HG02610 (cell line): ENCODE results near the gene ZNF653.

Experiments used
- ATAC-seq: cut with Tn5 transposase; IDR thresholded peaks from one replicate; pipeline ENCODE4 v1.9.1; 2021; ENCODE audit warnings: mild to moderate bottlenecking, moderate library complexity; ENCODE audit not compliant: unreplicated experiment

ZNF653 gene, protein sequence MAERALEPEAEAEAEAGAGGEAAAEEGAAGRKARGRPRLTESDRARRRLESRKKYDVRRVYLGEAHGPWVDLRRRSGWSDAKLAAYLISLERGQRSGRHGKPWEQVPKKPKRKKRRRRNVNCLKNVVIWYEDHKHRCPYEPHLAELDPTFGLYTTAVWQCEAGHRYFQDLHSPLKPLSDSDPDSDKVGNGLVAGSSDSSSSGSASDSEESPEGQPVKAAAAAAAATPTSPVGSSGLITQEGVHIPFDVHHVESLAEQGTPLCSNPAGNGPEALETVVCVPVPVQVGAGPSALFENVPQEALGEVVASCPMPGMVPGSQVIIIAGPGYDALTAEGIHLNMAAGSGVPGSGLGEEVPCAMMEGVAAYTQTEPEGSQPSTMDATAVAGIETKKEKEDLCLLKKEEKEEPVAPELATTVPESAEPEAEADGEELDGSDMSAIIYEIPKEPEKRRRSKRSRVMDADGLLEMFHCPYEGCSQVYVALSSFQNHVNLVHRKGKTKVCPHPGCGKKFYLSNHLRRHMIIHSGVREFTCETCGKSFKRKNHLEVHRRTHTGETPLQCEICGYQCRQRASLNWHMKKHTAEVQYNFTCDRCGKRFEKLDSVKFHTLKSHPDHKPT

GRCh38 chr19:11505504-11506100, at the start of gene ZNF653:
ZNF653 (minus strand) TSS chr19:11505839; CDS start chr19:11505786, 53 bp downstream.
- ATAC-seq: peak; percentile 50

GRCh38 chr19:11555246-11555645, 49.6 kb upstream of the ZNF653 start:
- ATAC-seq: no peak

DNA sequence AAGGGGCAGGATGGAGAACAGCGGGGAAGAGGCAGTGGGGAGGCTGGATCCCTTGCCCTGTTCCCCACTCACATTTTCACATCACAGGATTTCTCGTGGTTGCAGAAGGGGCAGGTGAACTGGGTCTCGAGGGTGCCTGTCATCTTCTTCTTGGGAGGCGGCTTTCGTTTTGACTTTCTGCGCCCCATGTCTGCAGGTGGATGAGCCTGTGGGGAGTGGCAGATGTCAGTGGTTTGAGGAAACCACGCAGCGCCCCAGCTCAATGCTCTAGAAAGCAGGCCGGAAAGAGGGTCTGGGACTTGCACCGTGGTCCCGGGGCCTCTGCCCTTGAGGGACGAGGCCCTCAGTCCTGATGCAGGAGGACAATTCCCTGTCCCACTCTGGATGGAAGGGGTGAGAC, 48.5 kb upstream of the ZNF653 start:
- no peak for ATAC-seq

- no peak for ATAC-seq
Measured at GRCh38 chr19:11552666-11553372, 47.2 kb upstream of the ZNF653 start.

DNA sequence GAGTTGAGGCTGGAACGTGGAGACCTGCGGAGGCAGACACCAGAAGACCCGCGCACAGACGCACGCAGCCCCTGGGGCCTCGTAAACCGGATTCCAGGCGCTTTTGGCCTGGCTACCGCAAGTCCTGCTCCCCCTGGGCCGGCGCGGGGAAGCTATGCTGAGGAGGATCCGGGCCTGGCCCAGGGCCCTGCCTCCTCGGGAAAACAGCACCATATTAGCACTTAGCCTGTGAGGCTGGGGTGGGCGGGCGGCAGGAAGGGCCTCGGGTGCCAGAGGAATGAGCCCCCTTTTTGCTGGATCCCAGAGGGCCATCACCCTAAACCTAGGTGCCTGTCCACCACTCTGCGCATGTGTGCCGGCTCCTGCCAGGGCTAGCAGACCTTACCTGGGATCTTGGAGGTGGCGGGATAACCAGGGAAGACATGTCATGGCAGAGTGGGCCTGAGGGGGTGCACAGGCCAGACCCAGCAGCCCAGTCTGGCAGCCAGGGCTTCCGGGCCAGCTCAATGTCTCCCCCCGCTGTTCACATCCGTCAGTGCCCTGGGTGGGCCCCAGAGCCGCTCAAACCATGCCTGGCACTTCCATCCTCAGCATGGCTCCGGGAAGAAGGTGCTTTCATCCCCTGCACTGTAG, 46.1 kb upstream of the ZNF653 start:
- no peak for ATAC-seq

GRCh38 chr19:11550265-11550664, 44.6 kb upstream of the ZNF653 start:
- ATAC-seq: no peak

DNA sequence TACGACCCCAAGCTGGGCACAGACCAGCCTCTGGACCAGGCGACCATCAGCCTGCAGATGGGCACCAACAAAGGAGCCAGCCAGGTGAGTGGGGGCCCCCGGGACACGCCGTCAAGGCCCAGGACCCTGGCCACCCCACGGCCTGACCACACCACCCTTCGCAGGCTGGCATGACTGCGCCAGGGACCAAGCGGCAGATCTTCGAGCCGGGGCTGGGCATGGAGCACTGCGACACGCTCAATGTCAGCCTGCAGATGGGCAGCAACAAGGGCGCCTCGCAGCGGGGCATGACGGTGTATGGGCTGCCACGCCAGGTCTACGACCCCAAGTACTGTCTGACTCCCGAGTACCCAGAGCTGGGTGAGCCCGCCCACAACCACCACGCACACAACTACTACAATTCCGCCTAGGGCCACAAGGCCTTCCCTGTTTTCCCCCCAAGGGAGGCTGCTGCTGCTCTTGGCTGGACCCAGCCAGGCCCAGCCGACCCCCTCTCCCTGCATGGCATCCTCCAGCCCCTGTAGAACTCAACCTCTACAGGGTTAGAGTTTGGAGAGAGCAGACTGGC, 43.8 kb upstream of the ZNF653 start:
- ATAC-seq: no peak

GRCh38 chr19:11547929-11548700, 42.5 kb upstream of the ZNF653 start:
- ATAC-seq: no peak

- no peak for ATAC-seq
Measured at GRCh38 chr19:11541238-11541637, 35.6 kb upstream of the ZNF653 start.

GRCh38 chr19:11540645-11541044, 35.0 kb upstream of the ZNF653 start:
- ATAC-seq: no peak

DNA sequence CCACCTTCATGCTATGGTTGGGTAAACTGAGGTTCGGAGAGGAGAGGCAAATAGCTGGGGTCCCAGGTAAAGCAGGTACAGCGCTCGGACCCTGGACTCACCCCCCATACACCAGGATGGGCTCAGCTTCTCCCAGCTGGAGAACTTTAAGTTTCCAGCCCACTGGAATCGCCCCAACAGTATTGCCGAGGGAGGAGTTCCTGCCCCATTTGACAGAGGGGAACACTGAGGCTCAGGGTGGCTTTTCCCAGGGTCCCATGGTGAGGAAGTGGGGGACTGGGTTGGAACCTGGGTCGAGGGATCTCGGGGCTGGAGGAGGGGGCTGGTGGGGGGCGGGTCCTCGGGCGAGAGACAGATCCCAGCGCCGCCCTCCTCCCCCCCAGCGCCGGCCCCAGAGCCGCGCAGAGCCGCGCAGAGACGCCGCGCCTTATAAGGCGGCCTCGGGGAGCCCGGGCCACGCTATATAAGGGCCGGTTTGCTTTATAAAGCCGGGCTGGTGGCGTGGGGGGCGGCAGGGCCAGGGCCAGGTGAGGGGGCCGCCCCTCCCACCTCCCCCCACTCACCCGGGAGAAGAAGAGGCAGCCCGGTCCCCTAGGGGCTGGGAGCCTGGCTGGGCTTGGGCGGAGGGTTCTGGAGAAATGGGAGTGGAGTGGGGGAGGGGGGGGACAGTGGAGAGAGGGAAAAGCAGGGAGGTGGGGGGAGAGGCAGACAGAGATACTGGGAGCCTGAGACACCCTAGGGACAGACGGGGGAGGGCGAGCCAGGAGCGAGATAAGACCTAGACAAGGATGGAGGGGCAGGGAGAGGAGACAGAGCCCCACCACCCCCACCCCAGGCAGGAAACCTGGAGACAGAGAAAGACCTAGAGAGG, 34.1 kb upstream of the ZNF653 start:
- ATAC-seq: no peak

GRCh38 chr19:11538232-11539036, 32.8 kb upstream of the ZNF653 start, which contains the start of gene CNN1:
CNN1 (plus strand) TSS chr19:11538851; CDS start chr19:11538928, 77 bp downstream.
- ATAC-seq: no peak

DNA sequence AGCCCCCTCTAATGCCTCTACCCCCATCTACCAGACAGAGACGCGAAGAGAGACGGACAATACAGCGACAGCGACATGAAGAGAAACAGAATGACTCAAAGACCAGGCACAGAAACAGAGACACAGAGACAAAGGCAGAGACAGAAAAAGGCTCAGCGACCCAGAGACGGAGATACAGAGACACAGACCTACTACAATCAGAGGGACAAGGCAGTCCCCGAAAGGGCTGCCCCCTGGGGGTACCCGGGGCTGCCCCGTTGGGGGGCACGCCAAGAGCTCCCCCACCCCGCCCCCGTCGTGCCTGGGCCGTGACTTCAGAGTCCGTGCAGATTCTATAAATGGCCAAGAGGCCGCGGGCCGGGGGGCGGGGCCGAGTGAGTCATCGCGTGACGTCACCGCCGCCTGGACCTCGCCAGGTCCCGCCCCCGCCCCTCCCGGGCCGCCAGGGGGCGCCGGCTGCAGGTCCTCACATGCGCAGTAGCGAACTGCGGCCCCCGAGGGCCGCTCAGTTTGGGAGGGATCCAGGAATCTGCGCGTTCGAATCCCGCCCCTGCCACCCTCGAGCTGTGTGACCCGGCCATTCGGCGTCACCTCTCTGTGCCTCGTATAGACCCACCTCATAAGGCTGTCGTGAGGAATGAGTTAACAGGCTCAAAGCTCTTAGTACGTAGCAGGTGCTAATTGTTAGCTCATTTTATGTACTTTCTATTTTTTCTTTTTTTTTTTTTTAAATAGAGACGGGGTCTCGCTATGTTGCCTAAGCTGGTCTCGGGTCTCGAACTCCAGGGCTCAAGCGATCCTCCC, 30.4 kb upstream of the ZNF653 start:
- ATAC-seq: no peak

DNA sequence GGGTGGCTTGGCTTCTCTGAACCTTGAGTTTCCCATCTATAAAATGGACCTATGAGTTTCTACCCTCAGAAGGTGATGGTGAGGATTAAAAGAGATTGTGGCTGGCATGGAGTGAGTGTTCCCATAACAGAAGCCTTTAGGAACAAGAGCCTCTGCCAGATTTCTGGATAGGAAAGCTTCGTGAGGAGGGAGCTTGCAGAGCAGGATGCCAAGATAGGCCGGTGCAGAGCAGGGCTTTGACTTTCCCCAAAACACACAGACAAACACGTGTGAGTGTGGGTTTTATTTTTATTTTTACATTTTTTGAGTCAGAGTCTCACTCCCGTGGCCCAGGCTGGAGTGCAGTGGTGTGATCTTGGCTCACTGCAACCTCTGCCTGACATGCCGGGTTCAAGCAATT, 29.3 kb upstream of the ZNF653 start:
- no peak for ATAC-seq

DNA sequence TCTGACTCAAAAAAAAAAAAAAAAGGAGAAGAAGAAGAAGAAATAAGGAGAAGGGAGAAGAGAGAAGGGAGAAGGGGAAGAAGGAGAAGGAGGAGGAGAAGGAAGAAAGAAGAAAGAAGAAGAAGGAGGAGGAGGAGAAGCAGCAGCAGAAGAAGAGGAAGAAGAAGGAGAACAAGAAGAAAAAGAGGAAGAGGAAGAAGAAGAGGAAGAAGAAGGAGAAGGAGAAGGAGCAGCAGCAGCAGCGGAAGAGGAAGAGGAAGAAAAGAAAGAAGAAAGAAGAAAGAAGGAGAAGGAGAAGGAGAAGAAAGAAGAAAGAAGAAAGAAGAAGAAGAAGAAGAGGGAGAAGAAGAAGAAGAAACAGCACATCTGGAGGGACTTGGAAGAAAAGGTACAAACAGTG, 28.9 kb upstream of the ZNF653 start:
- ATAC-seq: no peak

- ATAC-seq: no peak
Measured at GRCh38 chr19:11530432-11530831, 24.8 kb upstream of the ZNF653 start.
